NCI-H1436 treated with DMSO at 0.1 percent for 48 hours (cell line): ENCODE measurements around the gene KLHL3.

Experiments used
- DNase-seq: peaks from one replicate; lab custom pipeline; 2025; lab: John Stamatoyannopoulos, UW

The KLHL3 gene

GRCh38 chr5:137708062-137708461 lies 27.8 kb downstream of the KLHL3 start:
- DNase-seq = no peak

GRCh38 chr5:137706841-137707240 lies 29.0 kb downstream of the KLHL3 start:
- DNase-seq = no peak

DNA sequence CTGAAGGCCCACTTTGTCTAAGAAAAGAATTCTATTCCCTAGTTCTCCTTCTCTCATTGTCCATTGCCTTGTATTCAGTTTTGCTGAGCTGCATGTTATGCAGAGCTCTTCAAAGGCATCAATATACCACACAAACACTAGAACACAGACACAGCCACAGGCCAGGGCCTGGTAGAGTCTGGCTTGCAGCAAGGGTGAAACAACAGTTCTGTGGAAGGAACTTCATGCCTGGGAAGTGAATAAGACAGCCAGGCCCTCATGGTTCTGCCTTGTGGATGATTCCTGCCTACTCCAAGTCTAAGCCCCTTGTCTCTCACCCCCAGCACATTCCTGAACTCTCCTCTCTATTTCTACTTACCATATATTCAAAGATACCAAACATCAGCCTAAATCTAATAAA lies 30.8 kb downstream of the KLHL3 start:
- DNase-seq = no peak

GRCh38 chr5:137703565-137703964 lies 32.3 kb downstream of the KLHL3 start:
- DNase-seq = no peak

- no peak for DNase-seq
Measured at GRCh38 chr5:137700282-137700680, 35.6 kb downstream of the KLHL3 start.

- DNase-seq = no peak
Measured at GRCh38 chr5:137699336-137700281, 36.3 kb downstream of the KLHL3 start.

- DNase-seq = no peak
Measured at GRCh38 chr5:137696481-137696880, 39.4 kb downstream of the KLHL3 start.

GRCh38 chr5:137695651-137696428 lies 40.0 kb downstream of the KLHL3 start:
- DNase-seq = no peak

DNA sequence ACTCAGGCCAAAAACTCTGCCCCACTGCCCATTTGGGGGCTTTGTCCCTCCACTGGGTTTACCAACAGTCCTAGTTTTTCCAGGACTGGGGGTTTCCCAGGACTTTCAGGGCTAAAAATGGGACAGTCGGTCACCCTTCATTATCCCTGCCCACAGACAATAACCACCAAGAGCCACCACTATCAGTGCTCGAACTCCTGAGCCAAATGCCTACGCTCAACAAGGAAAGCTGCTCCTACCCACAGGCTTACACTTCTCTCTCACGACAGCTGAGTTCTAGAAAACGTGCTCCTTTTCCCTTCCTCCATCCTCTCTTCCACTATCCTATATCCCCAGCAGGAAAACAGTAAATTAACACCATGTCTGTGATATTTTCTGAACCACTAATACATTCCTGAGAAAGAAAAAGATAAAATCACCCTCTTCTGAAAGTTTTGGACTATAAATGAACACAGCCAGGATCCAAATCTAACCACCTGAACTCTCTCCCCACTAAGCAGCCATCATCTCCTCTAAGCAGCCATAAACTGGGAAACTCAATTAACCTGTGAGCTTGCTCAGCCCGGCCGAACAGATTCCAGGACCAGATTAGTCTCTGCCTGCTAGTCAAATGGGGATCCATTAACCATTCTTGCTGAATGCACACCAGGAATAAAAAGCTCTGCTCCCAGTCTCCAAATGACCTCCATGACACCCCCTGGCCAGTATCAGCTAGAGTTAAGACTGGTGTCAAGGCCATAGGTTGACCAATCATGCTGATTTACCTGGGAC lies 41.8 kb downstream of the KLHL3 start:
- no peak for DNase-seq

- no peak for DNase-seq
Measured at GRCh38 chr5:137693307-137693950, 42.5 kb downstream of the KLHL3 start.

GRCh38 chr5:137689306-137689705 lies 46.6 kb downstream of the KLHL3 start:
- DNase-seq = no peak

- DNase-seq = no peak
Measured at GRCh38 chr5:137688210-137688840, 47.6 kb downstream of the KLHL3 start.

DNA sequence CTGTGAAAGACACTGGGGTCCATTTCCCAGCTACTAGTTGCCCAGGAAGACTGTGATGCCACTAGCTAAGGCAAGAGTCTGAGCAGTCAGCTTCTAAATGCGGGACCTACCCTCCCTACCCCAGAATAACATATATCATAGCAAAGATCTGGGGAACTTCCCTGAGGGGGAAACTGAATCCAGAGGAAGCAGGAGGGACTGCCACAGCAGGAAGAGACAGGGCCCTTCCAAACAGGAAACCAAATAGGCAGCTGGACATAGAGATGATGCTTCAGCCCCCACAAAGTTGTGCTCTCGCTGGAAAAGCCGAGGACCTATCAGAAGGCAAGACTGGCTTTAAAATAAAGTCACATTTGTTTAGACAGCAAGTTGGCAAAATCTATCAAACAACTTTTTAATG lies 51.1 kb downstream of the KLHL3 start:
- DNase-seq = no peak

GRCh38 chr5:137681191-137681590 lies 54.7 kb downstream of the KLHL3 start:
- no peak for DNase-seq

DNA sequence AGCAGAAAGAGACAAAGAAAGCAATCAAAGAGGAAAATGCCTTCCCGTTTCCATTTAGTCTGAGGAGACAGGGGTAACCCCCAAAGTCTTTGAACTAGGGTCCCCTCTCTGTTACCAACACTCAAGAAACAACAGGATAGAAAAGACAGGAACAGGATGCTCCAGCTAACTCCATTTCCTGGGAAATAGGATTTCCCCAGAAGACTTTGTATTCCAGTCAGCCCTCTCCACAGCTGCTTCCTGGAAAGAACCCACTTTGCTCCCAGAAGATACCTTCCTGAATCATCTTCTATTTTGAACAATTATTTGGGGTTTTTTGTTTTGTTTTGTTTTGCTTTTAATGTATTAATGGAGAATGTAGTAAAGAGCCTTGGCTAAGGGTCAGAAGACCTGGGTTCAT lies 56.0 kb downstream of the KLHL3 start:
- no peak for DNase-seq

GRCh38 chr5:137679195-137679594 lies 56.7 kb downstream of the KLHL3 start:
- DNase-seq = no peak

GRCh38 chr5:137672881-137673280 lies 63.0 kb downstream of the KLHL3 start:
- no peak for DNase-seq

- no peak for DNase-seq
Measured at GRCh38 chr5:137672001-137672400, 63.9 kb downstream of the KLHL3 start.

- no peak for DNase-seq
Measured at GRCh38 chr5:137669811-137670210, 66.1 kb downstream of the KLHL3 start.

DNA sequence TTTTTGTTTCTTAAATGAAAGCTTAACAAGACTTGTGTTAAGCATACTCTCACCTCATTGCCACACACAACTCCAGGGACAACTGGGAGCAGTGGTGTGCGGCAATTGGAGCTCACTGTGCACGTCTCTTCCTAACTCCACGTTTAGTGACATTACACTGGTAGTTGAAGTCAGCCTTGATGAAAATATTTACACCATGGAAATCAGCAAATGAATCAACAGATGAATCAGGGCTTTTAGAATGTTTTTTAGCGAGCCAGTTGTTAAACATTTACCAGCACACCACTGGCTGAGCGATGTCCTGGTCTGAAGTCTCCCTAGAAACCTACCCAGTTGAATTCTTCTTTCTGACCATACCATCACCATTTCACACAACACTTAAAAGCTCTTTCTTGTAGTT lies 67.3 kb downstream of the KLHL3 start:
- DNase-seq = no peak

DNA sequence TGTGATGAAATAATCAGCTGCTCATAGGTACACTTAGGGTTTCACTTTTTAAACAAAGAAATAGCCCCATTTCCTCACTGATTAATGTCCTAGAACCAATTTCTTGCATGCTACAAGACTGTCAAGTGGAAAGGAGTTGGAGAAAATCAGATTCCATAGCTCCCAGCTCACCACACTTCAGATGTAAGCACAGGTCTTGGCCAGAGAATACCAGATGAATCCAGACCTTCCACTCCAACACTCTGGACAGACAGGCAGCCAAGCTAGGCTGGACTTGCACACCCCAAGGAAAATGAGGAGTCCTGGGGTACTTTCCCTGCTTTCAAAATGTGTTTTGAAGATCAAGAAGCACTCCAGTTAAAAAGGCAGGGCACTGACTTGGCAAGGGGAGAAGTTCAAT lies 68.5 kb downstream of the KLHL3 start:
- no peak for DNase-seq
